Chondrocyte (in vitro differentiated cells): Measurements from ENCODE around the gene MRTFA. TPM values are rescaled to one million over a fixed set of nuclear protein-coding genes. Genes with fewer than 3 reads are reported as not detected.
"Not testable (repeated sequence)": the region's sequence is repeated elsewhere in the genome, so short reads cannot be mapped to it uniquely, and the experiment has no call there.

Source experiments
- DNase-seq: peaks from one replicate; pipeline ENCODE4 v3.0.0; 2021; ENCODE audit warnings: mixed read lengths, low spot score
- H3K27ac Mint-ChIP-seq: one replicate; pipeline ENCODE4 v1.8.0; 2021; ENCODE audit warnings: mild to moderate bottlenecking, moderate library complexity, mixed read lengths; ENCODE audit not compliant: unreplicated experiment
- H3K27me3 Mint-ChIP-seq: 2 replicates; pipeline ENCODE4 v1.8.0; 2021; ENCODE audit warnings: low read depth, mixed read lengths
- H3K36me3 Mint-ChIP-seq: 2 replicates; pipeline ENCODE4 v1.8.0; 2021; ENCODE audit warnings: low read depth, mixed read lengths
- H3K4me1 Mint-ChIP-seq: 2 replicates; pipeline ENCODE4 v1.8.0; 2021; ENCODE audit warnings: low read depth, mild to moderate bottlenecking, mixed read lengths
- H3K4me3 Mint-ChIP-seq: one replicate; pipeline ENCODE4 v1.8.0; 2021; ENCODE audit warnings: mild to moderate bottlenecking, moderate library complexity, mixed read lengths; ENCODE audit not compliant: unreplicated experiment
- H3K9me3 Mint-ChIP-seq: 2 replicates; pipeline ENCODE4 v1.8.0; 2021; ENCODE audit warnings: low read depth, mixed read lengths
- CTCF ChIP-seq: fragments of 200-600 bp; sonication (generic); IDR thresholded peaks from 2 replicates; pipeline ENCODE4 v1.5.0; 2021; ENCODE audit warnings: antibody characterized with exemption, mild to moderate bottlenecking, moderate library complexity
- total RNA-seq: library from RNA; stranded (reverse); gene quantifications from 3 replicates; pipeline ENCODE4 v1.2.1, GENCODE V29; 2021

Gene MRTFA
- total RNA-seq, 1 donor from 2014 or later = 69.8 TPM

- H3K27me3 Mint-ChIP-seq = no peaks in the 10 kb centered on the region
- H3K36me3 Mint-ChIP-seq = no peaks in the 10 kb centered on the region
- peaks cover 86% of the 10 kb centered on the region for H3K4me1 Mint-ChIP-seq
- no peak for TF ChIP-seq CTCF
- H3K4me3 Mint-ChIP-seq = no peak overlapping the region
- DNase-seq = no peak
- peak overlapping the region; percentile 92 for H3K27ac Mint-ChIP-seq
- no peaks in the 10 kb centered on the region for H3K9me3 Mint-ChIP-seq
Measured at GRCh38 chr22:40507491-40507890, 129.0 kb downstream of the MRTFA start.

- no peaks in the 10 kb centered on the region for H3K36me3 Mint-ChIP-seq
- no peak overlapping the region for H3K4me3 Mint-ChIP-seq
- H3K9me3 Mint-ChIP-seq = no peaks in the 10 kb centered on the region
- no peak for TF ChIP-seq CTCF
- no peak for DNase-seq
- peaks cover 78% of the 10 kb centered on the region for H3K4me1 Mint-ChIP-seq
- H3K27me3 Mint-ChIP-seq = no peaks in the 10 kb centered on the region
- H3K27ac Mint-ChIP-seq = peak overlapping the region; percentile 22
Measured at GRCh38 chr22:40506762-40507161, 129.8 kb downstream of the MRTFA start.

GRCh38 chr22:40504285-40505249 lies 132.0 kb downstream of the MRTFA start:
- Mint-ChIP-seq H3K27me3 (no peaks in the 10 kb centered on the region), H3K36me3 (no peaks in the 10 kb centered on the region), H3K27ac (peak overlapping the region; percentile 42), H3K4me1 (peaks cover 65% of the 10 kb centered on the region), H3K9me3 (no peaks in the 10 kb centered on the region), H3K4me3 (no peak overlapping the region)
- no peak for TF ChIP-seq CTCF
- no peak for DNase-seq

- no peak for TF ChIP-seq CTCF
- Mint-ChIP-seq H3K4me3 (no peak overlapping the region), H3K27ac (peak overlapping the region; percentile 70), H3K9me3 (no peaks in the 10 kb centered on the region), H3K27me3 (no peaks in the 10 kb centered on the region), H3K4me1 (peaks cover 63% of the 10 kb centered on the region), H3K36me3 (no peaks in the 10 kb centered on the region)
- no peak for DNase-seq
Measured at GRCh38 chr22:40502919-40503318, 133.6 kb downstream of the MRTFA start.

GRCh38 chr22:40500465-40500786 lies 136.1 kb downstream of the MRTFA start:
- DNase-seq, H3K4me3 Mint-ChIP-seq, H3K27ac Mint-ChIP-seq, H3K36me3 Mint-ChIP-seq, H3K9me3 Mint-ChIP-seq, H3K27me3 Mint-ChIP-seq: not testable (repeated sequence)
- peaks cover 61% of the 10 kb centered on the region for H3K4me1 Mint-ChIP-seq

- Mint-ChIP-seq H3K27ac (peak overlapping the region; percentile 94), H3K36me3 (no peaks in the 10 kb centered on the region), H3K9me3 (no peaks in the 10 kb centered on the region), H3K27me3 (no peaks in the 10 kb centered on the region), H3K4me1 (peaks cover 55% of the 10 kb centered on the region), H3K4me3 (no peak overlapping the region)
- no peak for DNase-seq
- no peak for TF ChIP-seq CTCF
Measured at GRCh38 chr22:40499209-40499623, 137.3 kb downstream of the MRTFA start.
